ENCODE measurements around the gene EPHB4.
A peak's percentile ranks its signal among the peaks of the same experiment; 100 is the strongest.

EPHB4 gene

GRCh38 chr7:100867040-100867775, 39.9 kb upstream of the EPHB4 start, which contains the start of gene TRIP6 (continued):
- TF ChIP-seq PRDM4 (tag by site-specific recombination; IDR thresholded peaks at IDR 0.05) (peak; percentile 73; the same call in 1 of the 2 replicates), ZNF658 (tag by site-specific recombination; IDR thresholded peaks at IDR 0.05) (no peak), ZFP69B (tag by site-specific recombination; IDR thresholded peaks at IDR 0.05) (peak; percentile 88)

- Histone ChIP-seq H3K4me3 (ENCODE audit: low read depth, low read length) (peak overlapping the region; percentile 64), H3K27ac (ENCODE audit: extremely low read depth, low read depth, low read length) (peak overlapping the region; percentile 86; the same call in 1 of the 2 replicates), H3K36me3 (ENCODE audit: control insufficient read depth in 2 of 2, insufficient read depth in 1 of 2, low read length in 2 of 2) (peaks cover 9 to 18% of the 10 kb centered on the region in 2 experiments; a peak in 2 of 3 replicates), H3K9me3 (ENCODE audit: control insufficient read depth, insufficient read depth, low read depth, low read length) (no peaks in the 10 kb centered on the region), H3K4me1 (ENCODE audit: control insufficient read depth, insufficient read depth, low read length) (no peaks in the 10 kb centered on the region; the same call in 1 of the 2 replicates)
- CTCF ChIA-PET, result interaction anchor here (0.6 to 1.0 kb wide), 3 partner anchors 9 to 142 kb away, joined by 3 to 4 read pairs (median 4); partner anchors contain the start of gene SLC12A9
- POLR2A ChIA-PET, result interaction anchor here (1.0 to 1.4 kb wide), 4 partner anchors 8 to 161 kb away, joined by 6 to 9 read pairs (median 7); partner anchors contain the start of genes POP7, SLC12A9, SRRT and UFSP1
- TF ChIP-seq ZNF660 (tag by site-specific recombination; IDR thresholded peaks at IDR 0.05) (no peak), ZNF600 (tag by site-specific recombination; IDR thresholded peaks at IDR 0.05) (peak; percentile 22; the same call in 1 of the 2 replicates)
Observed at GRCh38 chr7:100866729-100867039, 39.4 kb upstream of the EPHB4 start.

GRCh38 chr7:100865938-100866728, 38.8 kb upstream of the EPHB4 start:
- H3K9me3 ChIP-seq (ENCODE audit: control insufficient read depth, insufficient read depth, low read depth, low read length), result no peaks in the 10 kb centered on the region
- CTCF ChIA-PET, result no interaction called here
- no peak overlapping the region for H3K4me3 ChIP-seq (ENCODE audit: low read depth, low read length)
- H3K36me3 ChIP-seq (ENCODE audit: control insufficient read depth in 2 of 2, insufficient read depth in 1 of 2, low read length in 2 of 2), result peaks cover 7 to 14% of the 10 kb centered on the region in 2 experiments; a peak in 2 of 3 replicates
- POLR2A ChIA-PET, result interaction anchor here (1.0 to 1.4 kb wide), 3 partner anchors 9 to 160 kb away, joined by 6 to 9 read pairs (median 7); partner anchors contain the start of genes POP7, SLC12A9 and SRRT
- peak overlapping the region; percentile 86; the same call in 1 of the 2 replicates for H3K27ac ChIP-seq (ENCODE audit: extremely low read depth, low read depth, low read length)
- no peaks in the 10 kb centered on the region; the same call in 1 of the 2 replicates for H3K4me1 ChIP-seq (ENCODE audit: control insufficient read depth, insufficient read depth, low read length)
- no peak for TF ChIP-seq ZIC2 (tag by site-specific recombination; IDR thresholded peaks at IDR 0.05)
- no peak for TF ChIP-seq PBX3 (CRISPR knock-in tag; IDR thresholded peaks at IDR 0.05)
- no peak for TF ChIP-seq ZXDB (tag by site-specific recombination; IDR thresholded peaks at IDR 0.05)
- TF ChIP-seq REST (tag by site-specific recombination; IDR thresholded peaks at IDR 0.05), result no peak
- peak; percentile 69 for TF ChIP-seq HIC1 (tag by site-specific recombination; IDR thresholded peaks at IDR 0.05)
- peak; percentile 30; the same call in 1 of the 2 replicates for TF ChIP-seq KLF1 (tag by site-specific recombination; IDR thresholded peaks at IDR 0.05)
- no peak for TF ChIP-seq ZNF140 (tag by site-specific recombination; IDR thresholded peaks at IDR 0.05)
- no peak for TF ChIP-seq ZNF580 (tag by site-specific recombination; IDR thresholded peaks at IDR 0.05)
- peak; percentile 18; the same call in 1 of the 2 replicates for TF ChIP-seq PRDM10 (tag by site-specific recombination; IDR thresholded peaks at IDR 0.05)
